SK-N-SH (cell line): ENCODE measurements around the gene ADAMTS17.

Source experiments
- CTCF ChIP-seq: fragments of 200-600 bp; sonication (generic); IDR thresholded peaks from 2 replicates; pipeline ENCODE4 v1.6.1; 2017; ENCODE audit warnings: antibody characterized with exemption, mild to moderate bottlenecking, moderate library complexity
- FOSL2 ChIP-seq: IDR thresholded peaks from 2 replicates; pipeline ENCODE4 v1.4.0; 2012; ENCODE audit warnings: low read depth, mild to moderate bottlenecking, moderate library complexity, borderline replicate concordance
- GABPA ChIP-seq: IDR thresholded peaks from 2 replicates; pipeline ENCODE4 v1.4.0; 2012; ENCODE audit warnings: low read depth, mild to moderate bottlenecking
- MAX ChIP-seq: IDR thresholded peaks from 2 replicates; pipeline ENCODE4 v1.4.0; 2012; ENCODE audit warnings: low read depth
- NRF1 ChIP-seq: IDR thresholded peaks from 2 replicates; pipeline ENCODE4 v1.6.1; 2012; ENCODE audit warnings: low read depth, mild to moderate bottlenecking, low read length
- POLR2AphosphoS5 ChIP-seq: IDR thresholded peaks from 2 replicates; pipeline ENCODE4 v1.6.1; 2012; ENCODE audit warnings: low read depth, low read length
- RFX5 ChIP-seq: IDR thresholded peaks from 2 replicates; pipeline ENCODE4 v1.6.1; 2012; ENCODE audit warnings: mild to moderate bottlenecking, improper control_type of control experiment, low read length
- RXRA ChIP-seq: IDR thresholded peaks from 2 replicates; pipeline ENCODE4 v1.4.0; 2012; ENCODE audit warnings: low read depth, mild to moderate bottlenecking, borderline replicate concordance
- SMC3 ChIP-seq: IDR thresholded peaks from 2 replicates; pipeline ENCODE4 v1.6.1; 2012; ENCODE audit warnings: low read depth, low read length, improper control_type of control experiment
- TAF1 ChIP-seq: IDR thresholded peaks from 2 replicates; pipeline ENCODE4 v1.6.1; 2012; ENCODE audit warnings: low read depth, mild to moderate bottlenecking, low read length, moderate library complexity, borderline replicate concordance
- YY1 ChIP-seq: IDR thresholded peaks from 2 replicates; pipeline ENCODE4 v1.4.0; 2012; ENCODE audit warnings: low read depth, mild to moderate bottlenecking

DNA sequence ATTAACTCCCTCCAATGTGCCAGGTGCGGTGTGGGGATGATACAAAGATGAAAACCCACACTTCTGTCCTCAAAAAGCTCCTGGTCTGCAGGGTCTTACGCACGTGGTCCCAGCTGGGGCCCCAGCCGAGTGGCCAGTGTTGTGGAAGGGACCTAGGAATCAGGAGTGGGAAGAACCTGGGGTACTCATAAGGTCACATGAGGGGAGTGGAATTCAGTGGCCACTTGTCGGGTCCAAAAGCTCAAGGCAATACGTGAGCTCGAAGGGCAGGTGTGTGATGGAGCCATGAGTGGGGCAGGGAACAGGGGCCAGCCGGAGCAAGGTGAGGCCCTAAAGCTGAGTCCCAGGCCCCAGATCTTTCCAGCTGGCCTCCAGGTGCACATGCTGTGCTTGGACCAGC lies 348.5 kb downstream of the ADAMTS17 start:
- no peak for TF ChIP-seq RFX5
- TF ChIP-seq GABPA = no peak
- no peak for TF ChIP-seq NRF1
- TF ChIP-seq CTCF = no peak
- no peak for TF ChIP-seq YY1
- no peak for TF ChIP-seq MAX
- TF ChIP-seq POLR2AphosphoS5 = no peak
- no peak for TF ChIP-seq TAF1
- no peak for TF ChIP-seq SMC3
- no peak for TF ChIP-seq RXRA
- TF ChIP-seq FOSL2 = no peak
